Chondrocyte (in vitro differentiated cells): ENCODE measurements around the gene BRD2. TPM values are rescaled to one million over a fixed set of nuclear protein-coding genes. Genes with fewer than 3 reads are reported as not detected.

Experiments
- DNase-seq: peaks from one replicate; pipeline ENCODE4 v3.0.0; 2021; ENCODE audit warnings: mixed read lengths, low spot score
- H3K27ac Mint-ChIP-seq: one replicate; pipeline ENCODE4 v1.8.0; 2021; ENCODE audit warnings: mild to moderate bottlenecking, moderate library complexity, mixed read lengths; ENCODE audit not compliant: unreplicated experiment
- H3K27me3 Mint-ChIP-seq: 2 replicates; pipeline ENCODE4 v1.8.0; 2021; ENCODE audit warnings: low read depth, mixed read lengths
- H3K36me3 Mint-ChIP-seq: 2 replicates; pipeline ENCODE4 v1.8.0; 2021; ENCODE audit warnings: low read depth, mixed read lengths
- H3K4me1 Mint-ChIP-seq: 2 replicates; pipeline ENCODE4 v1.8.0; 2021; ENCODE audit warnings: low read depth, mild to moderate bottlenecking, mixed read lengths
- H3K4me3 Mint-ChIP-seq: one replicate; pipeline ENCODE4 v1.8.0; 2021; ENCODE audit warnings: mild to moderate bottlenecking, moderate library complexity, mixed read lengths; ENCODE audit not compliant: unreplicated experiment
- H3K9me3 Mint-ChIP-seq: 2 replicates; pipeline ENCODE4 v1.8.0; 2021; ENCODE audit warnings: low read depth, mixed read lengths
- total RNA-seq: library from RNA; stranded (reverse); gene quantifications from 3 replicates; pipeline ENCODE4 v1.2.1, GENCODE V29; 2021
- TF ChIP-seq, protein P1 (sequence below): fragments of 200-600 bp; sonication (generic); IDR thresholded peaks from 2 replicates; pipeline ENCODE4 v1.5.0; 2021; ENCODE audit warnings: antibody characterized with exemption, mild to moderate bottlenecking, moderate library complexity

Gene BRD2
- total RNA-seq, 1 donor from 2014 or later = 150 TPM

DNA sequence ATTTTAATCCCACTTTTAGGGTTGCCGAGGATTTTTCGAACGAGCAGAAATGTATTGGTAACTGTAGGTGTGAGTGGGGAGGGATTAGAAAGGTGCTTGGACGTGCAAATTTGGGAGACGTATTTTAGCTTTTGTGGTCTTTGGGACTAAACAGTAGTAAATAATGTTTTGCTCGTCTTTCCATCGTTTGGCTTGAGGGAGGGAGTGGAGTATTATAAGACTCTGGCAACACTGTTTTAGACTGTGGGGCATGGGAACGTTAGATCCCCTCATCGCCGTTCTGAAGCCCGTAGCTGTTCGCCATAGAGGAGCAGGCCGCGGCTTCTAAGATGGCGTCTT, 2.8 kb downstream of the BRD2 start:
- no peak for DNase-seq
- peak overlapping the region; percentile 94 for H3K4me3 Mint-ChIP-seq
- peaks cover 29% of the 10 kb centered on the region for H3K4me1 Mint-ChIP-seq
- H3K27me3 Mint-ChIP-seq = no peaks in the 10 kb centered on the region
- peaks cover 45% of the 10 kb centered on the region for H3K36me3 Mint-ChIP-seq
- TF ChIP-seq, protein P1, sequence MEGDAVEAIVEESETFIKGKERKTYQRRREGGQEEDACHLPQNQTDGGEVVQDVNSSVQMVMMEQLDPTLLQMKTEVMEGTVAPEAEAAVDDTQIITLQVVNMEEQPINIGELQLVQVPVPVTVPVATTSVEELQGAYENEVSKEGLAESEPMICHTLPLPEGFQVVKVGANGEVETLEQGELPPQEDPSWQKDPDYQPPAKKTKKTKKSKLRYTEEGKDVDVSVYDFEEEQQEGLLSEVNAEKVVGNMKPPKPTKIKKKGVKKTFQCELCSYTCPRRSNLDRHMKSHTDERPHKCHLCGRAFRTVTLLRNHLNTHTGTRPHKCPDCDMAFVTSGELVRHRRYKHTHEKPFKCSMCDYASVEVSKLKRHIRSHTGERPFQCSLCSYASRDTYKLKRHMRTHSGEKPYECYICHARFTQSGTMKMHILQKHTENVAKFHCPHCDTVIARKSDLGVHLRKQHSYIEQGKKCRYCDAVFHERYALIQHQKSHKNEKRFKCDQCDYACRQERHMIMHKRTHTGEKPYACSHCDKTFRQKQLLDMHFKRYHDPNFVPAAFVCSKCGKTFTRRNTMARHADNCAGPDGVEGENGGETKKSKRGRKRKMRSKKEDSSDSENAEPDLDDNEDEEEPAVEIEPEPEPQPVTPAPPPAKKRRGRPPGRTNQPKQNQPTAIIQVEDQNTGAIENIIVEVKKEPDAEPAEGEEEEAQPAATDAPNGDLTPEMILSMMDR = no peak
- H3K9me3 Mint-ChIP-seq = no peaks in the 10 kb centered on the region
- H3K27ac Mint-ChIP-seq = peak overlapping the region; percentile 100

DNA sequence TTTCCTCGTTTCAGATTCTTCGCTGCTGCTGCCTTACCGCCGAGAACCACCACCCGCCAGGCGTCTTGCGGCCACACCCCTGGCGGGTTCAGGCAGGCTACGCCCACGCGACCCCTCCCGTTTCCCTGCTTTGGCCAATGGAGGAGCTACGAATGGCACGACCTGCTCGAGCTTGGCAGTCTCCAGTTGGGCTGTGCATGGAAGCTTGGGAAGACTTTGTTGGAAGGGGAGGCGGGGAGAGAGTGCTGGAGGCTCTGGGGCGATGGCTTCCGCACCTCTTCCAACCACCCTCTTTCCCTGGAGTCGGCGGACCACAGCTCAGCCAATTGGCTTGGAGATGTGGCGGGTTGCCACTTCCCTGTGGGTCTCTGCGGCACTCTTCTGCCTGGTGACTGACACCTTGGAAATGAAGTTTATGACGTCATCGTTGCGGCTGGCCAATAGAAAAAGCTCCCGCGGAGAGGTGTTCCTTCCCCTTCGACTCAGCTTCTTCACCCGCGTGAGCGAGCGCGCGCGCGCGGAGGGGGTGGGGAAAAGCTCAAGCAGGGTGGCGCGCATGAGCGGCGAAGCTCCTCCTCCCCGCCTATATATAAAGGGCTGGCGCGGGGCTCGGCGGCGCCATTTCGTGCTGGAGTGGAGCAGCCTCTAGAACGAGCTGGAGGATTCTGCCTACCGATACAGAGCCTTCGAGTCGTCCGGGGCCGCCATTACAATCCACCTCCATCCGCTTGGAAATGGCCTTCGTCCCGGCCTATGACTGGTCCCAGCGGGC, 3.4 kb downstream of the BRD2 start:
- peaks cover 31% of the 10 kb centered on the region for H3K4me1 Mint-ChIP-seq
- H3K27me3 Mint-ChIP-seq = no peaks in the 10 kb centered on the region
- TF ChIP-seq, protein P1 = no peak
- no peaks in the 10 kb centered on the region for H3K9me3 Mint-ChIP-seq
- H3K36me3 Mint-ChIP-seq = peaks cover 50% of the 10 kb centered on the region
- H3K4me3 Mint-ChIP-seq = peak overlapping the region; percentile 94
- DNase-seq = peak; percentile 99
- peak overlapping the region; percentile 100 for H3K27ac Mint-ChIP-seq

DNA sequence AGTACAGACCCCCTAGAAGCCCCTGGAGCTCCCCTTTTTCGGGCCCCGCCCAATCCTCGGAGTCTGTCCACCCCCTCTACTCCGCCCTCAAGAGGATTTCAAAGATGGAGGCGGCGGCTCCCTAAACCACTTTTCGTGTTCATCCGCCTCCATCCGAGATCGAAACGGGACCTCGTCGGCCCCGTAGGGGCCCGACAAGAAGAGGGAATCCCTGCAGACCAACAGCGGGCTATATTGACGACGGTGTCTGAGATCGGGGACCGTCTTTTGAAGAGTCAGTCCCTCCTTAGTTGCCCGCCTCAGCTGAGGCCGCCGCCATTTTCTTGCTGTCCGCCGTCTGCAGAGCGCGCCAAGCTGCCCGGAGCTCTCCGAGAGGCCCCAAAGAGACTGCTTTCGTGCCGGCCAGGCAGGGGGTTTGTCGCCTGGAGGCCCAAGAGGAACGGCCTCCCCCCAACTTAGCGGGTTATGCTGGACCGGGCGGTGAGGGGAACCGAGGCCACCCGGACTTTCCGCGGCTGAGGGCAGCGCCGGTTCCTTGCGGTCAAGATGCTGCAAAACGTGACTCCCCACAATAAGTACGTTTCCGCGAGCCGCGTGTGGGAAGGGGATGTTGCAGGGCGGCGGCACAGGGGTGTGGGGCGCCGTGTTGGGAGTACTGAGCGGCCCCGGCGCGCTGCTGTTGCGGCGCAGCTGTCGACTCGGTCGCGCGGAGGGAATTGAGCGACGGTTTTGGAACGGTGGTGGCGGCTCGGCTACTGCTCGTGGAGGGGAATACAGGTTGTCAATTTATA, 4.2 kb downstream of the BRD2 start:
- H3K27ac Mint-ChIP-seq = peak overlapping the region; percentile 100
- H3K4me3 Mint-ChIP-seq = peak overlapping the region; percentile 94
- TF ChIP-seq, protein P1 = no peak
- peaks cover 31% of the 10 kb centered on the region for H3K4me1 Mint-ChIP-seq
- H3K27me3 Mint-ChIP-seq = no peaks in the 10 kb centered on the region
- peak; percentile 90 for DNase-seq
- no peaks in the 10 kb centered on the region for H3K9me3 Mint-ChIP-seq
- peaks cover 57% of the 10 kb centered on the region for H3K36me3 Mint-ChIP-seq

DNA sequence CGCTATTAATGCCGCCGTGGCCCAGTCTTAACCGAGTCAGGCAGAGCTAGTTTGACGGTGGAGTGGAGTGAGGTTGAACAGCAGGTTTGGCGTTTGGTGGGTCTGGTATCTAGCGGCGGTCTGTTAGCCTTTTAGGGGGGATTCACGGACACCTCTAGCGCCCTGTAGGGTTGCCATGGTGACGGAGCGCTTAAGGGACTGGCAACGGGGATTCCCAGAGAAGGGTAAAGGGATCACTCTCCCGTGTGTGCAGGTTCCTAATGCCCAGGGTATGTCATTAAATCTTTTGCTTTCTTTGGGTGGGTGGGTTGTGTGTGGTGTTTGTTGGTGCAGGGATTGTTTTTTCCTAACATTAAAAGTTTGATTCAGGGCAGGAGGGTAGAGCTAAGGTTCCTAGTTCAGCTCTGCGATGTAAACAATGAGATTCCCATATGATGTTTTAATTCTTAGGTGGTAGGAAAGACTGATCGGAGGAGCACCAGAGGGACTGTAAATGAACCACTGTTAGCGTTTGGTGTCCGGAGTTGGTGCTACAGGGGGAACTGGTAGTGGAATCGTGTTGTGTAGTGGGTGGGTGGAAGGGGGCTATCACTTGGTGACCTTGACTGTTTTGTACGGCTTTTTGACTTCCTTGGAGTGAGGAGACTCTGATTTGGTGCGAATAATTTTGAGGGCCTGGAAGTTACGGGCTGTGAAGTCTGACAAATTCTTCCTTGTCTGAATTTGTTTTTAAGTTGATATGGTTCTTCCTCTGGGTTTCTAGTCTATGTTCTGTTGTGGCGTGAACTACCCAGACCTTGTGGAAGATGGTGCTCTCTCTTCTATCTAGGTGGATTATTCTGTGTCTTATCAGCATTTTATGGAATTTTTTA, 5.0 kb downstream of the BRD2 start:
- TF ChIP-seq, protein P1 = no peak
- no peaks in the 10 kb centered on the region for H3K27me3 Mint-ChIP-seq
- H3K36me3 Mint-ChIP-seq = peaks cover 66% of the 10 kb centered on the region
- peak overlapping the region; percentile 94 for H3K4me3 Mint-ChIP-seq
- peak overlapping the region; percentile 100 for H3K27ac Mint-ChIP-seq
- no peak for DNase-seq
- peaks cover 37% of the 10 kb centered on the region for H3K4me1 Mint-ChIP-seq
- no peaks in the 10 kb centered on the region for H3K9me3 Mint-ChIP-seq

DNA sequence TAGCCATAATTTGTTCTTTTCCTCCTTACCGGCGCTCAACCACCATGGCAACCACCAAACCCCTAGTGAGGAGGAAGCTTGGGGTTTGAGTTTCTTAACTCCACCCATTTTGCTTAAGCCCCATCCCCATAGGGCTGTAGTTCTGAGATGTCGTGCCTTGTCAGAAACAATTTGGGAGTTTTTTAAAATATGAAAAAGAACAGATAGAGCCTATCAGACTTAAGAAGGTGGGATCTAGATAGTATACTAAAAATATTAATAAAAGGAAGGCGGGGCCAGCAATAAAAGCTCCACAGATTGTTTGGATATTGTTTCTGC, 5.6 kb downstream of the BRD2 start:
- Mint-ChIP-seq H3K4me1 (peaks cover 43% of the 10 kb centered on the region), H3K27me3 (no peaks in the 10 kb centered on the region), H3K27ac (peak overlapping the region; percentile 100), H3K9me3 (no peaks in the 10 kb centered on the region), H3K36me3 (peaks cover 72% of the 10 kb centered on the region), H3K4me3 (peak overlapping the region; percentile 94)
- no peak for DNase-seq
- TF ChIP-seq, protein P1 = no peak
